H1 (cell line): ENCODE results near the gene NFXL1. TPM values are rescaled to one million over a fixed set of nuclear protein-coding genes. Genes with fewer than 3 reads are reported as not detected.

Experiments used
- CTCF ChIA-PET: fragments of 300-600 bp; sonication (Branson Sonifier 250); formaldehyde crosslinking; loops from one replicate; lab custom pipeline; 2021; ENCODE audit not compliant: partially characterized antibody; lab: Charles Lee
- POLR2A ChIA-PET: fragments of 300-600 bp; sonication (Branson Sonifier 250); formaldehyde crosslinking; loops from one replicate; lab custom pipeline; 2021; ENCODE audit warnings: inconsistent platforms; ENCODE audit not compliant: partially characterized antibody; lab: Charles Lee
- DNase-seq, 2 experiments: peaks; one replicate each; pipeline versions ENCODE4 v3.0.0 to v3.0.0-alpha.2; 2010 to 2022; ENCODE audit warnings: low spot score in 2 of 2, low read depth in 1 of 2, mixed read lengths in 1 of 2
- FAIRE-seq: peaks from 2 replicates; lab custom pipeline; 2011; peaks lifted over from hg19 to GRCh38; lab: Jason Lieb, UNC
- H2AFZ ChIP-seq: 2 replicates; pipeline ENCODE4 v1.8.1; 2012; ENCODE audit warnings: low read length, inconsistent platforms
- H2AK5ac ChIP-seq: 2 replicates; pipeline ENCODE4 v1.6.1; 2013; ENCODE audit warnings: low read depth, low read length
- H2BK120ac ChIP-seq: replicated peaks from 2 replicates; pipeline ENCODE3; 2013; ENCODE audit warnings: low read depth, low read length, inconsistent platforms
- H2BK12ac ChIP-seq: 2 replicates; pipeline ENCODE4 v1.6.1; 2013; ENCODE audit warnings: low read depth, low read length
- H2BK15ac ChIP-seq: 2 replicates; pipeline ENCODE4 v1.6.1; 2013; ENCODE audit warnings: low read length
- H2BK20ac ChIP-seq: 2 replicates; pipeline ENCODE4 v1.6.1; 2013; ENCODE audit warnings: low read length
- H2BK5ac ChIP-seq: 2 replicates; pipeline ENCODE4 v1.6.1; 2013; ENCODE audit warnings: low read depth, low read length
- H3K14ac ChIP-seq: 2 replicates; pipeline ENCODE4 v1.6.1; 2013; ENCODE audit warnings: inconsistent platforms; ENCODE audit not compliant: insufficient read length
- H3K18ac ChIP-seq: 2 replicates; pipeline ENCODE4 v1.6.1; 2013; ENCODE audit warnings: low read length; ENCODE audit errors: extremely low read depth
- H3K23ac ChIP-seq: 2 replicates; pipeline ENCODE4 v1.6.1; 2013; ENCODE audit warnings: inconsistent platforms; ENCODE audit not compliant: insufficient read length
- H3K23me2 ChIP-seq: 2 replicates; pipeline ENCODE4 v1.6.1; 2013; ENCODE audit warnings: low read depth, low read length
- H3K27ac ChIP-seq: 2 replicates; pipeline ENCODE4 v1.6.1; 2011; ENCODE audit warnings: low read depth, low read length, inconsistent platforms
- H3K27me3 ChIP-seq, 4 experiments: replicated peaks in 1 of 4; 1 replicate in 1 of 4; 2 replicates in 3 of 4; pipeline versions ENCODE4 v1.6.1 to v1.8.1; 2011 to 2013; ENCODE audit warnings: low read length in 3 of 4, mild to moderate bottlenecking in 3 of 4, inconsistent platforms in 2 of 4, mixed read lengths in 2 of 4, moderate library complexity in 1 of 4; ENCODE audit not compliant: control insufficient read depth in 3 of 4, insufficient read depth in 3 of 4; ENCODE audit errors: extremely low read depth in 1 of 4
- H3K36me3 ChIP-seq, 4 experiments: 2 replicates each; pipeline versions ENCODE4 v1.6.1 to v1.8.1; 2011 to 2013; ENCODE audit warnings: mild to moderate bottlenecking in 4 of 4, low read length in 3 of 4, moderate library complexity in 2 of 4, control low read depth in 1 of 4, inconsistent platforms in 1 of 4; ENCODE audit not compliant: insufficient read depth in 4 of 4, control insufficient read depth in 2 of 4
- H3K4ac ChIP-seq: replicated peaks from 2 replicates; pipeline ENCODE3; 2013; ENCODE audit warnings: low read length, low read depth, mixed read lengths, inconsistent platforms; ENCODE audit not compliant: insufficient read length
- H3K4me1 ChIP-seq, 4 experiments: replicated peaks in 1 of 4; 1 replicate in 1 of 4; 2 replicates in 3 of 4; pipeline versions ENCODE4 v1.6.1 to v1.8.1; 2011 to 2013; ENCODE audit warnings: low read length in 3 of 4, inconsistent platforms in 2 of 4, mixed read lengths in 1 of 4; ENCODE audit not compliant: insufficient read depth in 4 of 4, control insufficient read depth in 3 of 4
- H3K4me2 ChIP-seq, 2 experiments: 2 replicates each; pipeline versions ENCODE4 v1.6.1 to v1.8.1; 2011 to 2013; ENCODE audit warnings: low read depth in 2 of 2, low read length in 2 of 2, control low read depth in 1 of 2, inconsistent platforms in 1 of 2, mild to moderate bottlenecking in 1 of 2; ENCODE audit not compliant: insufficient read depth in 1 of 2
- H3K4me3 ChIP-seq, 4 experiments: fragments of 200-600, 300-600 bp in 1 of 4; sonication (generic), shearing (Covaris generic), sonication (Bioruptor Twin) in 1 of 4; 2 replicates each; pipeline versions ENCODE4 v1.5.1 to v1.8.1; 2011 to 2016; ENCODE audit warnings: low read length in 4 of 4, low read depth in 3 of 4, control low read depth in 2 of 4, inconsistent platforms in 2 of 4, mild to moderate bottlenecking in 2 of 4, mixed read lengths in 1 of 4, moderate library complexity in 1 of 4; ENCODE audit not compliant: insufficient read depth in 2 of 4; ENCODE audit errors: extremely low read depth in 1 of 4
- H3K56ac ChIP-seq: replicated peaks from 2 replicates; pipeline ENCODE3; 2013; ENCODE audit warnings: low read depth, mild to moderate bottlenecking, mixed read lengths, low read length, inconsistent platforms; ENCODE audit not compliant: insufficient read length
- H3K79me1 ChIP-seq: 2 replicates; pipeline ENCODE4 v1.6.1; 2013; ENCODE audit warnings: low read depth, low read length, control low read depth
- H3K79me2 ChIP-seq, 2 experiments: 2 replicates each; pipeline versions ENCODE4 v1.6.1 to v1.8.1; 2012 to 2013; ENCODE audit warnings: low read length in 2 of 2, mild to moderate bottlenecking in 2 of 2, inconsistent platforms in 1 of 2; ENCODE audit not compliant: insufficient read depth in 2 of 2, control insufficient read depth in 1 of 2
- H3K9ac ChIP-seq, 4 experiments: replicated peaks in 1 of 4; 1 replicate in 1 of 4; 2 replicates in 3 of 4; pipeline versions ENCODE4 v1.6.1 to v1.8.1; 2011 to 2013; ENCODE audit warnings: low read depth in 3 of 4, low read length in 3 of 4, control low read depth in 2 of 4, mild to moderate bottlenecking in 2 of 4, moderate library complexity in 2 of 4, inconsistent platforms in 1 of 4; ENCODE audit errors: extremely low read depth in 1 of 4
- H3K9me3 ChIP-seq, 2 experiments: 2 replicates each; pipeline versions ENCODE4 v1.6.1 to v1.8.1; 2012 to 2013; ENCODE audit warnings: mild to moderate bottlenecking in 2 of 2, moderate library complexity in 2 of 2, control low read depth in 1 of 2, inconsistent platforms in 1 of 2, low read depth in 1 of 2, low read length in 1 of 2, mixed read lengths in 1 of 2; ENCODE audit not compliant: insufficient read depth in 2 of 2
- H4K20me1 ChIP-seq, 2 experiments: replicated peaks in 1 of 2; 2 replicates each; pipeline versions ENCODE3 to v1.8.1; 2011 to 2013; ENCODE audit warnings: inconsistent platforms in 2 of 2, low read length in 2 of 2, mild to moderate bottlenecking in 1 of 2; ENCODE audit not compliant: insufficient read depth in 2 of 2, control insufficient read depth in 1 of 2
- H4K5ac ChIP-seq: 2 replicates; pipeline ENCODE4 v1.6.1; 2013; ENCODE audit warnings: low read length, low read depth, mixed read lengths, inconsistent platforms; ENCODE audit not compliant: insufficient read length
- H4K8ac ChIP-seq: 2 replicates; pipeline ENCODE4 v1.8.0; 2013; ENCODE audit warnings: mild to moderate bottlenecking, moderate library complexity, low read length, inconsistent platforms; ENCODE audit not compliant: insufficient read depth; ENCODE audit errors: extremely low read depth
- H4K91ac ChIP-seq: replicated peaks from 2 replicates; pipeline ENCODE3; 2013; ENCODE audit warnings: low read length, mixed read lengths, inconsistent platforms; ENCODE audit not compliant: insufficient read length
- CEBPB ChIP-seq: IDR thresholded peaks from 2 replicates; pipeline ENCODE4 v1.6.1; 2012; ENCODE audit warnings: low read depth, low read length
- GTF2F1 ChIP-seq: IDR thresholded peaks from 2 replicates; pipeline ENCODE4 v1.6.1; 2012; ENCODE audit warnings: low read depth, low read length, improper control_type of control experiment, borderline replicate concordance
- KDM1A ChIP-seq: fragments of 200-600, 300-600 bp; sonication (generic); IDR thresholded peaks from 2 replicates; pipeline ENCODE4 v1.7.1; 2016; ENCODE audit warnings: mild to moderate bottlenecking, low read length, borderline replicate concordance
- RAD21 ChIP-seq, 2 experiments: IDR thresholded peaks in 1 of 2; conservative IDR thresholded peaks in 1 of 2; 2 replicates each; pipeline ENCODE4 v1.6.1; 2011; ENCODE audit warnings: low read depth in 2 of 2, low read length in 2 of 2, improper control_type of control experiment in 1 of 2, inconsistent platforms in 1 of 2, mild to moderate bottlenecking in 1 of 2, moderate library complexity in 1 of 2
- SIX5 ChIP-seq: IDR thresholded peaks from 2 replicates; pipeline ENCODE4 v1.6.1; 2011; ENCODE audit warnings: mild to moderate bottlenecking, low read depth, low read length
- polyA plus RNA-seq, 7 experiments: library from polyadenylated mRNA; depleted of rRNA in 3 of 7; stranded (reverse) in 5 of 7; unstranded in 2 of 7; fragments of >200 nt in 5 of 7; fragments of 200-250 nt in 2 of 7; gene quantifications; 1 replicate in 5 of 7; 2 replicates in 1 of 7; 4 replicates in 1 of 7; pipeline versions ENCODE4 v1.2.1 to v1.2.3, GENCODE V29; 2011 to 2013; ENCODE audit warnings: missing spikeins in 2 of 7, mixed read lengths in 2 of 7
- total RNA-seq: library from RNA; stranded (reverse); fragmentation: NEBNext Ultra II Directional; extraction: Animal tissue kit (Norgen Biotek cat#: 25700); gene quantifications from 2 replicates; pipeline ENCODE4 v1.2.1, GENCODE V29; 2021

NFXL1 gene
- total and polyA plus RNA-seq, 2 of the 8 experiments (the other 6 are each of a cell fraction or from before 2014, with no cell fraction given): 10.0 to 29.5 TPM

- H4K20me1 ChIP-seq: no peaks in the 10 kb centered on the region
These were observed 84.9 kb downstream of the NFXL1 start for GRCh38 chr4:47829438-47829837.

More at GRCh38 chr4:47829438-47829837, 84.9 kb downstream of the NFXL1 start:
- Histone ChIP-seq H3K23ac (no peak overlapping the region), H2BK120ac (no peak overlapping the region), H3K4me3 (no peak overlapping the region), H3K27ac (no peak overlapping the region), H2BK5ac (no peak overlapping the region), H3K56ac (no peak overlapping the region), H2BK20ac (no peak overlapping the region), H2BK12ac (no peak overlapping the region), H2BK15ac (no peak overlapping the region), H3K9ac (no peak overlapping the region), H2AK5ac (no peak overlapping the region), H3K18ac (no peak overlapping the region), H4K5ac (no peak overlapping the region), H3K79me2 (no peaks in the 10 kb centered on the region), H3K4ac (no peak overlapping the region), H3K9me3 (no peaks in the 10 kb centered on the region), H3K14ac (no peak overlapping the region), H3K79me1 (no peaks in the 10 kb centered on the region), H4K91ac (no peak overlapping the region), H3K36me3 (no peaks in the 10 kb centered on the region), H3K4me2 (no peak overlapping the region), H3K4me1 (no peaks in the 10 kb centered on the region; a peak in 1 of 7 replicates), H3K23me2 (no peaks in the 10 kb centered on the region), H4K8ac (no peak overlapping the region), H2AFZ (no peak overlapping the region), H3K27me3 (no peaks in the 10 kb centered on the region)
- ChIA-PET POLR2A (no interaction called here), CTCF (interaction anchor here (1.3 to 1.6 kb wide), 3 partner anchors 10 to 141 kb away, joined by 3 to 12 read pairs (median 7); no protein-coding TSS in a partner anchor)
- TF ChIP-seq SIX5 (no peak), KDM1A (no peak), RAD21 (IDR thresholded peaks at IDR 0.05 in 1 of 2, conservative IDR thresholded peaks at IDR 0.05 in 1 of 2; ENCODE audit: low read depth in 2 of 2, low read length in 2 of 2) (no peak), CEBPB (no peak), GTF2F1 (no peak)
- DNase-seq (no peak), FAIRE-seq (no peak)
